Measurements from ENCODE around the gene WDFY3. TPM values are rescaled to one million over a fixed set of nuclear protein-coding genes. Genes with fewer than 3 reads are reported as not detected.

The WDFY3 gene
- total and polyA plus RNA-seq, 2 of the 4 experiments (the other 2 are of a cell fraction) = 12.5 to 58.1 TPM

DNA sequence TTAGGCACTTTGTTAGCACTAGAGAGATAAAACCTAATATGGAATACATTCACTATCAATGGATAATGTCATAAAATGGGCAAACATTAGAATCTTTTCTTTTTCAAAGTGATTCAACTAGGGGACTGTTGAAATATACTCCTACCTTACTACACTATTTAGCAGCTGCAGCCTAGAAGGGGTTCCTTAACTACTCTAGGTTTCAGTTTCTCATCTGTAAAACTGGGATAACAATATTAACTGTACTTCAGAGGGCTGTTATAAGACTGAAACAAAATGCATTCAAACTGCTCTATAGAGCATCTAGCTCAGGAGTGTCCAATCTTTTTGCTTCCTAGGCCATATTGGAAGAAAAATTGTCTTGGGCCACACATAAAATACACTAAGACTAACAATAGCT is 236.1 kb downstream of the WDFY3 start:
- DNase-seq (no peak), ATAC-seq (ENCODE audit: low read depth) (no peak)
- Histone ChIP-seq H3K9me1 (ENCODE audit: insufficient read depth, low read length) (0 out of 2 replicates have a peak, but pooled peaks cover 2% of the 10 kb centered on the region), H4K8ac (ENCODE audit: low read depth in 2 of 2, low read length in 2 of 2) (no peak overlapping the region), H3K9ac (ENCODE audit: low read depth, low read length) (no peak overlapping the region), H3K4me3 (ENCODE audit: insufficient read depth, low read depth, low read length) (no peak overlapping the region), H3K18ac (ENCODE audit: low read depth, low read length) (no peak overlapping the region), H4K20me1 (ENCODE audit: insufficient read depth, low read length) (no peaks in the 10 kb centered on the region), H3K56ac (ENCODE audit: extremely low read depth, insufficient read depth, low read length) (no peak overlapping the region), H2BK20ac (ENCODE audit: low read depth, low read length) (no peak overlapping the region), H2BK120ac (ENCODE audit: low read depth, low read length) (no peak overlapping the region), H3K79me1 (ENCODE audit: low read depth in 1 of 2, low read length in 2 of 2) (no peaks in the 10 kb centered on the region), H4K91ac (ENCODE audit: insufficient read depth, low read depth, low read length) (no peak overlapping the region), H4K5ac (ENCODE audit: low read depth, low read length) (no peak overlapping the region), H3K27ac (ENCODE audit: insufficient read depth, low read length) (no peak overlapping the region), H2BK5ac (ENCODE audit: low read depth, low read length, poor library complexity, severe bottlenecking) (no peak overlapping the region), H3K4me2 (ENCODE audit: low read depth, low read length) (no peak overlapping the region), H2AFZ (replicated peaks; ENCODE audit: low read length, poor library complexity) (no peak overlapping the region), H2AK9ac (replicated peaks; ENCODE audit: low read depth, low read length, poor library complexity) (no peak overlapping the region), H3K9me3 (ENCODE audit: control insufficient read depth, insufficient read depth, low read length) (no peaks in the 10 kb centered on the region), H3K23ac (ENCODE audit: low read depth, low read length) (no peak overlapping the region), H3K27me3 (ENCODE audit: control insufficient read depth, insufficient read depth, low read length) (no peaks in the 10 kb centered on the region), H2AK5ac (ENCODE audit: low read depth, low read length) (no peak overlapping the region), H2BK15ac (ENCODE audit: low read depth, low read length) (no peak overlapping the region), H3K4me1 (ENCODE audit: control insufficient read depth, insufficient read depth, low read length) (0 out of 2 replicates have a peak, but pooled peaks cover 2% of the 10 kb centered on the region), H3K14ac (replicated peaks; ENCODE audit: low read depth, low read length) (no peak overlapping the region), H3K4ac (ENCODE audit: low read depth, low read length) (no peak overlapping the region), H3K36me3 (ENCODE audit: control insufficient read depth, insufficient read depth, low read length) (peaks cover 11% of the 10 kb centered on the region)
- dilution Hi-C loops (cut with HindIII; ENCODE audit: low sequenced_read_pairs, unreplicated experiment) = no loop called here
- in situ Hi-C loops (cut with MboI; ENCODE audit: low sequenced_read_pairs) = no loop called here
- intact Hi-C loops (cut with micrococcal nuclease) = no loop called here
- POLR2A ChIA-PET (ENCODE audit: unreplicated experiment) = no interaction called here
- no TSS peak for BruUV-seq (replicated peaks)
- TF ChIP-seq MXI1 (IDR thresholded peaks at IDR 0.05; ENCODE audit: borderline replicate concordance, low read depth, low read length) = no peak
- TF ChIP-seq CTCF (conservative IDR thresholded peaks at IDR 0.05; ENCODE audit: low read depth, low read length) = no peak
- TF ChIP-seq SMC3 (IDR thresholded peaks at IDR 0.05; ENCODE audit: low read depth, low read length) = no peak
- no peak for TF ChIP-seq POLR2A (IDR thresholded peaks at IDR 0.05; ENCODE audit: low read depth, low read length)
- CTCF ChIA-PET = interaction anchor here (0.6 kb wide), 1 partner anchor 161 kb away, joined by 5 read pairs; no protein-coding TSS in a partner anchor
